H9 (cell line): Measurements from ENCODE around the gene MSLN. TPM values are rescaled to one million over a fixed set of nuclear protein-coding genes. Genes with fewer than 3 reads are reported as not detected.

Experiments
- DNase-seq: peaks from one replicate; pipeline ENCODE4 v3.0.0-alpha.2; 2017
- H2AFZ ChIP-seq: one replicate; pipeline ENCODE4 v1.6.1; 2013; ENCODE audit warnings: mild to moderate bottlenecking, low read length, control low read depth, moderate library complexity
- H2AK5ac ChIP-seq: 2 replicates; pipeline ENCODE4 v1.6.1; 2013; ENCODE audit warnings: low read length, control low read depth, mixed read lengths; ENCODE audit not compliant: insufficient read length
- H2BK120ac ChIP-seq: one replicate; pipeline ENCODE4 v1.6.1; 2013; ENCODE audit warnings: low read depth, mild to moderate bottlenecking, low read length, control low read depth, inconsistent platforms; ENCODE audit not compliant: poor library complexity, severe bottlenecking
- H2BK12ac ChIP-seq: 2 replicates; pipeline ENCODE4 v1.6.1; 2013; ENCODE audit warnings: low read length, control low read depth, mixed read lengths, low read depth; ENCODE audit not compliant: insufficient read length
- H2BK15ac ChIP-seq: 2 replicates; pipeline ENCODE4 v1.6.1; 2013; ENCODE audit warnings: low read depth, low read length, control low read depth
- H2BK20ac ChIP-seq: one replicate; pipeline ENCODE4 v1.6.1; 2013; ENCODE audit warnings: low read depth, mild to moderate bottlenecking, low read length, control low read depth, inconsistent platforms; ENCODE audit not compliant: poor library complexity, severe bottlenecking
- H2BK5ac ChIP-seq: 2 replicates; pipeline ENCODE4 v1.6.1; 2013; ENCODE audit warnings: low read length, control low read depth, mixed read lengths; ENCODE audit not compliant: insufficient read length
- H3K14ac ChIP-seq: 2 replicates; pipeline ENCODE4 v1.6.1; 2013; ENCODE audit warnings: low read length, control low read depth; ENCODE audit not compliant: insufficient read depth
- H3K18ac ChIP-seq: 2 replicates; pipeline ENCODE4 v1.6.1; 2013; ENCODE audit warnings: low read depth, mild to moderate bottlenecking, mixed read lengths, low read length, control low read depth; ENCODE audit not compliant: insufficient read length
- H3K23ac ChIP-seq: 2 replicates; pipeline ENCODE4 v1.6.1; 2013; ENCODE audit warnings: low read length, control low read depth, mixed read lengths, low read depth; ENCODE audit not compliant: insufficient read length
- H3K23me2 ChIP-seq: 2 replicates; pipeline ENCODE4 v1.6.1; 2013; ENCODE audit warnings: low read depth, mild to moderate bottlenecking, mixed read lengths, low read length, control low read depth; ENCODE audit not compliant: insufficient read length, poor library complexity, severe bottlenecking
- H3K27ac ChIP-seq: 2 replicates; pipeline ENCODE4 v1.5.1; 2013; ENCODE audit warnings: low read length, control low read depth, mixed read lengths, low read depth; ENCODE audit not compliant: insufficient read length
- H3K27me3 ChIP-seq: 2 replicates; pipeline ENCODE4 v1.6.1; 2013; ENCODE audit warnings: low read length, control low read depth, inconsistent platforms; ENCODE audit not compliant: insufficient read depth
- H3K4ac ChIP-seq: 2 replicates; pipeline ENCODE4 v1.6.1; 2013; ENCODE audit warnings: low read depth, mild to moderate bottlenecking, control low read depth, inconsistent platforms, low read length, moderate library complexity
- H3K4me1 ChIP-seq: 2 replicates; pipeline ENCODE4 v1.6.1; 2013; ENCODE audit warnings: low read length, control low read depth, inconsistent platforms; ENCODE audit not compliant: insufficient read depth
- H3K4me2 ChIP-seq: 2 replicates; pipeline ENCODE4 v1.6.1; 2013; ENCODE audit warnings: low read length, control low read depth, mixed read lengths; ENCODE audit not compliant: insufficient read length, insufficient read depth
- H3K56ac ChIP-seq: 2 replicates; pipeline ENCODE4 v1.6.1; 2013; ENCODE audit warnings: low read depth, mild to moderate bottlenecking, mixed read lengths, low read length, control low read depth; ENCODE audit not compliant: insufficient read length
- H3K79me1 ChIP-seq: 2 replicates; pipeline ENCODE4 v1.6.1; 2013; ENCODE audit warnings: low read depth, mild to moderate bottlenecking, moderate library complexity, low read length, control low read depth, inconsistent platforms; ENCODE audit not compliant: insufficient read depth, poor library complexity, severe bottlenecking
- H3K79me2 ChIP-seq: 2 replicates; pipeline ENCODE4 v1.6.1; 2013; ENCODE audit warnings: low read length, control low read depth, inconsistent platforms; ENCODE audit not compliant: insufficient read depth
- H3K9ac ChIP-seq: 2 replicates; pipeline ENCODE4 v1.6.1; 2013; ENCODE audit warnings: low read length, control low read depth, mixed read lengths; ENCODE audit not compliant: insufficient read length; ENCODE audit errors: extremely low read depth
- H3K9me3 ChIP-seq: one replicate; pipeline ENCODE4 v1.6.1; 2013; ENCODE audit warnings: low read depth, low read length, inconsistent platforms; ENCODE audit not compliant: control insufficient read depth
- H3T11ph ChIP-seq: one replicate; pipeline ENCODE4 v1.6.1; 2013; ENCODE audit warnings: mild to moderate bottlenecking, low read length, control low read depth, inconsistent platforms
- H4K20me1 ChIP-seq: one replicate; pipeline ENCODE4 v1.6.1; 2013; ENCODE audit not compliant: control insufficient read depth, insufficient read length, insufficient read depth
- H4K5ac ChIP-seq: 2 replicates; pipeline ENCODE4 v1.6.1; 2013; ENCODE audit warnings: low read depth, mild to moderate bottlenecking, mixed read lengths, low read length, control low read depth; ENCODE audit not compliant: insufficient read length
- H4K8ac ChIP-seq: replicated peaks from 2 replicates; pipeline ENCODE4 v1.6.1; 2013; ENCODE audit warnings: low read length, control low read depth, mixed read lengths, low read depth; ENCODE audit not compliant: insufficient read length
- H4K91ac ChIP-seq: 2 replicates; pipeline ENCODE4 v1.6.1; 2013; ENCODE audit warnings: low read depth, mild to moderate bottlenecking, moderate library complexity, mixed read lengths, low read length, control low read depth; ENCODE audit not compliant: insufficient read length
- H3K27ac Mint-ChIP-seq, 3 experiments: 2 replicates in 2 of 3; 3 replicates in 1 of 3; pipeline ENCODE4 v1.8.0; 2020 to 2021; ENCODE audit warnings: mixed read lengths in 3 of 3, mild to moderate bottlenecking in 1 of 3, moderate library complexity in 1 of 3
- H3K27me3 Mint-ChIP-seq: 2 replicates; pipeline ENCODE4 v1.8.0; 2021; ENCODE audit warnings: low read depth, mild to moderate bottlenecking, moderate library complexity, mixed read lengths
- H3K36me3 Mint-ChIP-seq, 3 experiments: 2 replicates in 2 of 3; 3 replicates in 1 of 3; pipeline ENCODE4 v1.8.0; 2020 to 2021; ENCODE audit warnings: low read depth in 3 of 3, mixed read lengths in 3 of 3; ENCODE audit not compliant: insufficient read depth in 1 of 3
- H3K4me1 Mint-ChIP-seq, 2 experiments: 2 replicates each; pipeline ENCODE4 v1.8.0; 2020; ENCODE audit warnings: mixed read lengths in 2 of 2
- H3K4me3 Mint-ChIP-seq, 2 experiments: 2 replicates in 1 of 2; 3 replicates in 1 of 2; pipeline ENCODE4 v1.8.0; 2020 to 2021; ENCODE audit warnings: mild to moderate bottlenecking in 2 of 2, mixed read lengths in 2 of 2, moderate library complexity in 1 of 2
- H3K9me3 Mint-ChIP-seq, 2 experiments: 2 replicates in 1 of 2; 3 replicates in 1 of 2; pipeline ENCODE4 v1.8.0; 2020; ENCODE audit warnings: mild to moderate bottlenecking in 2 of 2, mixed read lengths in 2 of 2, moderate library complexity in 1 of 2
- CTCF ChIP-seq: fragments of 200-600 bp; sonication (generic); conservative IDR thresholded peaks from 3 replicates; pipeline ENCODE4 v1.8.0; 2021; ENCODE audit warnings: antibody characterized with exemption, mild to moderate bottlenecking
- WGBS: extraction: QIAGEN DNeasy Blood & Tissue Kit; methylation state at CpG from one replicate; pipeline ENCODE4 v1.1.7; 2013; ENCODE audit warnings: missing lambda C conversion rate, low lambda C conversion rate, mixed read lengths; ENCODE audit not compliant: insufficient read length; ENCODE audit errors: extremely low coverage; 5-methylcytosine and 5-hydroxymethylcytosine counted together
- microRNA-seq: library from miRNA; unstranded; fragments of <30 nt; microRNA quantifications from one replicate; pipeline ENCODE4, GENCODE V29; 2020; ENCODE audit warnings: borderline microRNAs expressed
- total RNA-seq: library from RNA; stranded (reverse); gene quantifications from 2 replicates; pipeline ENCODE4 v1.2.1, GENCODE V29; 2021

The MSLN gene
- total RNA-seq, 1 experiment from 2014 or later: 0.22 TPM

GRCh38 chr16:818132-818531, 57.6 kb downstream of the MSLN start:
- WGBS: no CpG with 5 or more reads among the region's 8 CpGs
- no peak overlapping the region for H3T11ph ChIP-seq
- H4K20me1 ChIP-seq: no peaks in the 10 kb centered on the region

More at GRCh38 chr16:818132-818531, 57.6 kb downstream of the MSLN start:
- H2AK5ac ChIP-seq: no peak overlapping the region
- no peak overlapping the region for H2BK12ac ChIP-seq
- H2AFZ ChIP-seq: no peak overlapping the region
- H3K4ac ChIP-seq: no peak overlapping the region
- no peaks in the 10 kb centered on the region for H3K4me1 ChIP-seq
- H3K4me2 ChIP-seq: no peak overlapping the region
- H3K56ac ChIP-seq: no peak overlapping the region
- H3K27me3 ChIP-seq: no peaks in the 10 kb centered on the region; the same call in 1 of the 2 replicates
- Mint-ChIP-seq H3K9me3 (peaks cover 0 to 4% of the 10 kb centered on the region in 2 experiments; a peak in 1 of 5 replicates), H3K4me1 (peaks cover 10 to 16% of the 10 kb centered on the region in 2 experiments), H3K27ac (no peak overlapping the region), H3K36me3 (no peaks in the 10 kb centered on the region), H3K27me3 (peaks cover 13% of the 10 kb centered on the region), H3K4me3 (no peak overlapping the region)
- no peak for TF ChIP-seq CTCF
- H2BK15ac ChIP-seq: no peak overlapping the region
- H3K27ac ChIP-seq: no peak overlapping the region
- no peak overlapping the region for H3K9ac ChIP-seq
- H4K8ac ChIP-seq: no peak overlapping the region
- no peak overlapping the region for H2BK120ac ChIP-seq
- H3K79me1 ChIP-seq: no peaks in the 10 kb centered on the region
- no peaks in the 10 kb centered on the region for H3K9me3 ChIP-seq
- H3K23ac ChIP-seq: no peak overlapping the region
- H2BK5ac ChIP-seq: no peak overlapping the region
- no peak overlapping the region for H3K18ac ChIP-seq
- no peaks in the 10 kb centered on the region for H3K79me2 ChIP-seq
- no peak overlapping the region for H4K5ac ChIP-seq
- H3K23me2 ChIP-seq: peaks cover 4% of the 10 kb centered on the region
- H4K91ac ChIP-seq: no peak overlapping the region
- H2BK20ac ChIP-seq: no peak overlapping the region
- DNase-seq: no peak
- no peak overlapping the region for H3K14ac ChIP-seq

Small RNAs within 50 kb of the gene (microRNA-seq; reads per million reads assigned to microRNA genes)
- not detected for gene MIR662

Other genes starting within 250 kb of the MSLN start
- 71.2 and 76.4 TPM in 2 replicates for gene CAPN15, start 233.0 kb upstream of the MSLN start, total RNA-seq
- 0.33 and 0.50 TPM in 2 replicates for gene PRR35, start 200.3 kb upstream of the MSLN start, total RNA-seq
- 0.26 and 0.42 TPM in 2 replicates for gene NHLRC4, start 193.7 kb upstream of the MSLN start, total RNA-seq
- gene PIGQ, start 190.8 kb upstream of the MSLN start, total RNA-seq: 58.0 and 65.5 TPM in 2 replicates
- gene RAB40C, start 170.7 kb upstream of the MSLN start, total RNA-seq: 19.1 and 20.4 TPM in 2 replicates
- 8.3 and 8.7 TPM in 2 replicates for gene WFIKKN1, start 129.7 kb upstream of the MSLN start, total RNA-seq
- gene METTL26, start 124.4 kb upstream of the MSLN start, total RNA-seq: 108 and 109 TPM in 2 replicates
- 50.5 and 52.5 TPM in 2 replicates for gene MCRIP2, start 118.9 kb upstream of the MSLN start, total RNA-seq
- 61.8 and 68.2 TPM in 2 replicates for gene WDR90, start 111.4 kb upstream of the MSLN start, total RNA-seq
- gene RHOT2, start 92.6 kb upstream of the MSLN start, total RNA-seq: 206 and 210 TPM in 2 replicates
- 7.6 and 8.8 TPM in 2 replicates for gene RHBDL1, start 85.1 kb upstream of the MSLN start, total RNA-seq
- gene STUB1, start 80.3 kb upstream of the MSLN start, total RNA-seq: 95.6 and 102 TPM in 2 replicates
- gene JMJD8, start 76.4 kb upstream of the MSLN start, total RNA-seq: 50.1 and 52.7 TPM in 2 replicates
- 18.3 and 19.5 TPM in 2 replicates for gene WDR24, start 70.3 kb upstream of the MSLN start, total RNA-seq
- gene FBXL16, start 54.9 kb upstream of the MSLN start, total RNA-seq: 9.6 and 10.7 TPM in 2 replicates
- 26.2 and 28.9 TPM in 2 replicates for gene METRN, start 45.6 kb upstream of the MSLN start, total RNA-seq
- 31.5 and 34.8 TPM in 2 replicates for gene ANTKMT, start 39.6 kb upstream of the MSLN start, total RNA-seq
- 12.1 TPM in 2 replicates for gene CCDC78, start 34.3 kb upstream of the MSLN start, total RNA-seq
- 21.3 and 25.2 TPM in 2 replicates for gene HAGHL, start 33.6 kb upstream of the MSLN start, total RNA-seq
- 21.9 and 26.4 TPM in 2 replicates for gene CIAO3, start 19.7 kb upstream of the MSLN start, total RNA-seq
- 48.6 and 52.2 TPM in 2 replicates for gene RPUSD1, start 27.6 kb downstream of the MSLN start, total RNA-seq
- gene CHTF18, start 27.9 kb downstream of the MSLN start, total RNA-seq: 120 and 127 TPM in 2 replicates
- gene GNG13, start 40.0 kb downstream of the MSLN start, total RNA-seq: not detected in 2 replicates
- 7.1 and 7.8 TPM in 2 replicates for gene LMF1, start 210.2 kb downstream of the MSLN start, total RNA-seq
- 8.9 and 9.6 TPM in 2 replicates for gene SOX8, start 221.0 kb downstream of the MSLN start, total RNA-seq